ENCODE measurements around the gene CABLES1.

- TF ChIP-seq CTCF (IDR thresholded peaks at IDR 0.05): no peak
- no peak for TF ChIP-seq POLR2A (IDR thresholded peaks at IDR 0.05)
These were observed 99.3 kb downstream of the CABLES1 start for GRCh38 chr18:23234619-23235018.

All from testis (tissue), 2 donors.